K562 (cell line): ENCODE data around the gene PGAP3. TPM values are rescaled to one million over a fixed set of nuclear protein-coding genes. Genes with fewer than 3 reads are reported as not detected.

Experiments
- ATAC-seq: fragments of 200-7000 bp; cut with Tn5 transposase; 3 replicates; pipeline ENCODE4 v1.9.1; 2020; ENCODE audit warnings: moderate library complexity
- BruUV-seq: library from RNA; stranded (reverse); fragments of 400-500 nt; replicated peaks from 2 replicates; lab custom pipeline; 2021; lab: Mats Ljungman, UMichigan
- CTCF ChIA-PET: fragments of 300-600 bp; formaldehyde crosslinking; extraction: SDS; loops from one replicate; lab custom pipeline; 2021; ENCODE audit warnings: low intra/inter-chr PET ratio; lab: Yijun Ruan, JAX
- POLR2A ChIA-PET: fragments of 300-600, 350-650 bp; sonication (Branson Sonifier 250); formaldehyde crosslinking; extraction: SDS; loops from one replicate; lab custom pipeline; 2021; ENCODE audit warnings: antibody characterized with exemption, inconsistent platforms; lab: Yijun Ruan, JAX
- DNase-seq, 4 experiments: peaks; one replicate each; pipeline versions ENCODE4 v3.0.0 to v3.0.0-alpha.2; 2011 to 2018; ENCODE audit warnings: low spot score in 3 of 4, mixed read lengths in 3 of 4; ENCODE audit errors: extremely low read depth in 1 of 4
- FAIRE-seq: peaks from 2 replicates; lab custom pipeline; 2011; peaks lifted over from hg19 to GRCh38; lab: Jason Lieb, UNC
- H2AFZ ChIP-seq: 2 replicates; pipeline ENCODE4 v1.6.0; 2011; ENCODE audit warnings: low read depth, low read length, control low read depth, inconsistent platforms
- H3K27ac ChIP-seq: fragments of 200-600 bp; 3 replicates; pipeline ENCODE4 v1.8.0; 2011; ENCODE audit warnings: low read depth, mild to moderate bottlenecking, control low read depth, inconsistent platforms, low read length, moderate library complexity, mixed read lengths; ENCODE audit errors: extremely low read depth
- H3K27me3 ChIP-seq, 2 experiments: fragments of 300-600 bp in 1 of 2; 2 replicates in 1 of 2; 3 replicates in 1 of 2; pipeline versions ENCODE4 v1.6.0 to v1.8.0; 2011; ENCODE audit warnings: inconsistent platforms in 2 of 2, low read length in 2 of 2, mild to moderate bottlenecking in 1 of 2, mixed read lengths in 1 of 2, moderate library complexity in 1 of 2; ENCODE audit not compliant: control insufficient read depth in 2 of 2, insufficient read depth in 2 of 2
- H3K36me3 ChIP-seq: fragments of 300-600 bp; 3 replicates; pipeline ENCODE4 v1.8.0; 2011; ENCODE audit warnings: mild to moderate bottlenecking, low read length, inconsistent platforms; ENCODE audit not compliant: control insufficient read depth, insufficient read depth
- H3K4me1 ChIP-seq, 2 experiments: fragments of 200-600 bp in 1 of 2; replicated peaks in 1 of 2; 2 replicates in 1 of 2; 3 replicates in 1 of 2; pipeline versions ENCODE4 v1.5.1 to v1.8.0; 2011; ENCODE audit warnings: inconsistent platforms in 2 of 2, low read length in 2 of 2, mild to moderate bottlenecking in 1 of 2, mixed read lengths in 1 of 2, moderate library complexity in 1 of 2; ENCODE audit not compliant: control insufficient read depth in 2 of 2, insufficient read depth in 2 of 2
- H3K4me2 ChIP-seq: 2 replicates; pipeline ENCODE4 v1.6.1; 2011; ENCODE audit warnings: low read length, control low read depth, inconsistent platforms, mixed read lengths; ENCODE audit not compliant: insufficient read depth
- H3K4me3 ChIP-seq: fragments of 200-600 bp; sonication (generic), shearing (Covaris generic); 2 replicates; pipeline ENCODE4 v1.5.1; 2016; ENCODE audit warnings: control low read depth, inconsistent platforms
- H3K79me2 ChIP-seq: fragments of 200-600 bp; 3 replicates; pipeline ENCODE4 v1.8.0; 2011; ENCODE audit warnings: low read length, inconsistent platforms; ENCODE audit not compliant: control insufficient read depth, insufficient read depth
- H3K9ac ChIP-seq, 2 experiments: 2 replicates each; pipeline versions ENCODE4 v1.6.0 to v1.6.1; 2011; ENCODE audit warnings: low read depth in 2 of 2, low read length in 2 of 2, control low read depth in 1 of 2, inconsistent platforms in 1 of 2, mild to moderate bottlenecking in 1 of 2, mixed read lengths in 1 of 2; ENCODE audit not compliant: insufficient read depth in 1 of 2
- H3K9me1 ChIP-seq: one replicate; pipeline ENCODE4 v1.6.0; 2011; ENCODE audit warnings: inconsistent platforms, mild to moderate bottlenecking, low read length, moderate library complexity; ENCODE audit not compliant: control insufficient read depth, insufficient read depth
- H3K9me3 ChIP-seq: replicated peaks from 2 replicates; pipeline ENCODE4 v1.5.1; 2011; ENCODE audit warnings: low read depth, low read length, inconsistent platforms; ENCODE audit not compliant: control insufficient read depth, insufficient read depth
- H4K20me1 ChIP-seq: replicated peaks from 2 replicates; pipeline ENCODE4 v1.6.1; 2011; ENCODE audit warnings: low read length, inconsistent platforms, mixed read lengths; ENCODE audit not compliant: control insufficient read depth, insufficient read depth
- CEBPB ChIP-seq: fragments of 450-650 bp; IDR thresholded peaks from 2 replicates; pipeline ENCODE4 v1.6.1; 2016; ENCODE audit warnings: missing genetic modification characterization, missing compliant biosample characterization
- ESRRB ChIP-seq: fragments of 250-450 bp; sonication (Bioruptor Pico); IDR thresholded peaks from 2 replicates; pipeline ENCODE4 v1.5.0; 2020; ENCODE audit warnings: mild to moderate bottlenecking, moderate library complexity, borderline replicate concordance
- NCOA1 ChIP-seq: fragments of 450-650 bp; IDR thresholded peaks from 2 replicates; pipeline ENCODE4 v1.6.1; 2016; ENCODE audit warnings: low read depth
- POLR2G ChIP-seq: fragments of 200-400 bp; formaldehyde crosslinking; IDR thresholded peaks from 2 replicates; pipeline ENCODE4 v1.6.1; 2017; ENCODE audit warnings: low read depth, mild to moderate bottlenecking, antibody characterized with exemption, low read length, moderate library complexity
- ZKSCAN1 ChIP-seq: fragments of 150-350 bp; IDR thresholded peaks from 2 replicates; pipeline ENCODE4 v1.6.1; 2016; ENCODE audit warnings: low read depth, low read length
- WGBS: fragments of 100-300 bp; shearing (Covaris generic); methylation state at CpG from one replicate; pipeline ENCODE4 v1.1.6; 2016; ENCODE audit warnings: low coverage, mixed read lengths; ENCODE audit not compliant: insufficient coverage; ENCODE audit errors: missing lambda C conversion rate; 5-methylcytosine and 5-hydroxymethylcytosine counted together
- in situ Hi-C: fragments of 300-500 bp; cut with MboI; formaldehyde crosslinking; loops from 4 replicates; pipeline ENCODE4 v1.15.0; 2018; ENCODE audit warnings: inconsistent platforms, mixed read lengths
- intact Hi-C: fragments of 100-400 bp; cut with micrococcal nuclease; formaldehyde crosslinking; loops from 2 replicates; pipeline ENCODE4 v1.14.2; 2022
- polyA plus RNA-seq, 8 experiments: library from polyadenylated mRNA; depleted of rRNA in 4 of 8; stranded (reverse) in 5 of 8; unstranded in 3 of 8; fragments of >200 nt; fragmentation: Nextera tagmentation in 2 of 8; fragmentation: Illumina TruSeq in 1 of 8; extraction: Ambion mirVana in 2 of 8; extraction: Trizol in 1 of 8; gene quantifications; 2 replicates each; pipeline versions ENCODE4 v1.2.1 to v1.2.3, GENCODE V29; 2011 to 2014; ENCODE audit warnings: inconsistent platforms in 1 of 8, missing spikeins in 1 of 8
- total RNA-seq, 7 experiments: library from RNA; depleted of rRNA in 6 of 7; stranded (reverse); fragments of >200 nt in 6 of 7; fragmentation: Illumina TruSeq in 2 of 7; extraction: Trizol in 2 of 7; gene quantifications; 2 replicates each; pipeline versions ENCODE4 v1.2.1 to v1.2.3, GENCODE V29; 2011 to 2021; ENCODE audit warnings: low replicate concordance in 1 of 7

The PGAP3 gene
- total and polyA plus RNA-seq, 9 of the 15 experiments (the other 6 are each of a cell fraction or from before 2014, with no cell fraction given) = 0.38 to 9.4 (median 4.5) TPM

DNA sequence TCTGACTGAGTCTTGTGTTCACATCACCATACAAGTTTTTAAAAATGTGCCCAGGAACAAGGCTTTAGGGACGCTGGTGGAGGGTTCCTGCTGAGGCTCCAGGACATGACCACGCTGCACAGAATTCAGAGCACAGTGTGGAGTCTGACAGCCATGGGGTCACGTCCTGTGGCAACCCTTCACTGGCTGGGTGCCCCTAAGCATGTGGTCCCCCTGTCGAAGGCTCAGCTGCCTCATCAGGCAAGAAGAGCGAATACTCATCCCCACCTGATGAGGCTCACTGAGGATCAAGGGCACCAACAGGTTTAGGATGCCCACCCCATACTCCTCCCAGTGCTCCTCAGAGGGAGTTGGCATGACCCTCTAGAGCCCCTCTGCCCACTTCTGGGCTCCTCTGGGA, 13.7 kb downstream of the PGAP3 start (continued):
- TF ChIP-seq ESRRB (CRISPR knock-in tag) = no peak

DNA sequence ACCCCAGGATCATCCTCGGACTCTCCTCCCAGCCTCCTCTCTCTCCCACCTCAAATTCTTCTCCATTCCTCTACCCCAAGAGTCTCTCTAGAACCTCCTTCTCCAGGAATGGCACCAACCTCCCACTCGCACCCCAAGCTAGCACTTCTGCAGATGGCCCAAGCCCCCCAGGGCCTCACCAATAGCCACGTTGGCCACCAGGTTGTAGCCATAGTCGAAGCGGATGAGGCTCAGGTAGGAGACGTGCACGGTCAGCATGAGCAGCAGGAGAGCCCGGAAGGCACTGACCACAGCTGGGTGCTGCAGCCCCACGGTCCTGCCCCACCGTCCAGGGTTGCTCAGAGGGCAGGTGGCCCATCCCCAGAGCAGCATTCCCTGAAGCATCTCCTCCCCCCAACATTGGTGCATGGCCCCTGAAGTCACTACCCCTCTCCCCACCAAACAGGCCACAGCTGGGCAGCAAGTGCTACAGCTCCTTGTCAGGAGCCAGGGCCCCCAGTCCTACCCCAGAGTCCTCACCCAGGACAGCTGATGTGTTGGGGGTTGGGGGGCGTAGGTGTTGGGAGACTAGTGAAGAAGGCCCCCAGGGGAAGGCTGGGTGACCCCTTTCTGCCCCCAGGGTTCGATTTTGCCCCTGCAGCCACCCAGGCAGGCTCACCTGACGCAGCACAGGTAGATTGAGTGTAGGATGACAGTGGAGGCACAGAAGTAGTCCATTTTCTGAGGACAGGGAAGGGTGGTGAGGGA, 14.3 kb downstream of the PGAP3 start:
- DNase-seq = no peak
- Histone ChIP-seq H3K4me1 (peaks cover 31 to 84% of the 10 kb centered on the region in 2 experiments; a peak in 4 of 5 replicates), H3K36me3 (peaks cover 7% of the 10 kb centered on the region; the same call in 2 of the 3 replicates), H3K9ac (peak overlapping the region in 1 of 2 experiments; percentile 49; a peak in 1 of 4 replicates), H3K27me3 (no peaks in the 10 kb centered on the region), H3K4me2 (no peak overlapping the region), H3K27ac (no peak overlapping the region), H2AFZ (no peak overlapping the region), H3K79me2 (peaks cover 9% of the 10 kb centered on the region; the same call in 2 of the 3 replicates), H3K9me1 (no peaks in the 10 kb centered on the region), H3K4me3 (no peak overlapping the region), H4K20me1 (no peaks in the 10 kb centered on the region; the same call in 1 of the 2 replicates), H3K9me3 (no peaks in the 10 kb centered on the region)
- ATAC-seq = no peak
- BruUV-seq = no TSS peak
- ChIA-PET CTCF (interaction anchor here (1.0 to 8.3 kb wide), 2 partner anchors 52 to 80 kb away, joined by 3 to 131 read pairs; no protein-coding TSS in a partner anchor), POLR2A (interaction anchor here (0.7 to 1.0 kb wide), 2 partner anchors 20 to 40 kb away, joined by 3 to 4 read pairs; no protein-coding TSS in a partner anchor)
- no peak for FAIRE-seq
- TF ChIP-seq CEBPB (tag) = no peak
- TF ChIP-seq ZKSCAN1 = no peak
- peak; percentile 34; the same call in 1 of the 2 replicates for TF ChIP-seq POLR2G
- TF ChIP-seq NCOA1 = no peak
- intact Hi-C loops (loop anchor here (5.0 kb wide), 1 partner anchor 79 kb away; no protein-coding TSS in a partner anchor), in situ Hi-C loops (loop anchor here (5.0 kb wide), 1 partner anchor 51 kb away; no protein-coding TSS in a partner anchor)
- 54% methylated on average over 13 of the region's 13 CpGs for WGBS
